GM12878 (cell line): ENCODE data around the gene GPR152. TPM values are rescaled to one million over a fixed set of nuclear protein-coding genes. Genes with fewer than 3 reads are reported as not detected.

ENCODE experiments used
- BHLHE40 ChIP-seq, 2 experiments: fragments of 450-650 bp in 1 of 2; IDR thresholded peaks; 2 replicates each; pipeline ENCODE4 v1.6.1; 2011 to 2017; ENCODE audit warnings: low read depth in 2 of 2, borderline replicate concordance in 1 of 2, improper control_type of control experiment in 1 of 2, low read length in 1 of 2, mild to moderate bottlenecking in 1 of 2
- EP300 ChIP-seq, 2 experiments: fragments of 150-350 bp in 1 of 2; IDR thresholded peaks; 2 replicates each; pipeline ENCODE4 v1.6.1; 2011 to 2012; ENCODE audit warnings: low read depth in 2 of 2, low read length in 2 of 2, borderline replicate concordance in 1 of 2, improper control_type of control experiment in 1 of 2, inconsistent platforms in 1 of 2; ENCODE audit not compliant: control insufficient read depth in 1 of 2
- NFIC ChIP-seq: IDR thresholded peaks from 2 replicates; pipeline ENCODE4 v1.6.1; 2012; ENCODE audit warnings: low read depth, mild to moderate bottlenecking, inconsistent platforms, low read length, moderate library complexity
- NR2C1 ChIP-seq: fragments of 450-650 bp; IDR thresholded peaks from 2 replicates; pipeline ENCODE4 v1.6.1; 2017; ENCODE audit warnings: antibody characterized with exemption, mild to moderate bottlenecking, moderate library complexity
- SMAD5 ChIP-seq: IDR thresholded peaks from 2 replicates; pipeline ENCODE4 v1.6.1; 2016; ENCODE audit warnings: antibody characterized with exemption, low read depth
- SRF ChIP-seq, 2 experiments: IDR thresholded peaks; 2 replicates each; pipeline ENCODE4 v1.6.1; 2011; ENCODE audit warnings: low read depth in 2 of 2, low read length in 2 of 2, mild to moderate bottlenecking in 1 of 2, moderate library complexity in 1 of 2
- polyA plus RNA-seq, 11 experiments: library from polyadenylated mRNA; depleted of rRNA in 4 of 11; unstranded in 6 of 11; stranded (reverse) in 5 of 11; fragments of >200 nt; fragmentation: Nextera tagmentation in 4 of 11; fragmentation: Illumina TruSeq in 1 of 11; extraction: Ambion mirVana in 4 of 11; extraction: Trizol in 1 of 11; gene quantifications; 1 replicate in 1 of 11; 2 replicates in 10 of 11; pipeline versions ENCODE4 v1.2.1 to v1.2.3, GENCODE V29; 2011 to 2016; ENCODE audit warnings: inconsistent platforms in 2 of 11, missing spikeins in 2 of 11, low read depth in 1 of 11
- total RNA-seq, 4 experiments: library from RNA; depleted of rRNA in 3 of 4; stranded (reverse); fragments of >200 nt in 3 of 4; fragmentation: Illumina TruSeq in 1 of 4; extraction: Trizol in 1 of 4; gene quantifications; 2 replicates each; pipeline versions ENCODE4 v1.2.1 to v1.2.3, GENCODE V29; 2013 to 2021
- TF ChIP-seq, protein P1 (sequence below): fragments of 450-650 bp; formaldehyde crosslinking; IDR thresholded peaks from 2 replicates; pipeline ENCODE4 v1.4.0; 2022; ENCODE audit warnings: mild to moderate bottlenecking, moderate library complexity
- TF ChIP-seq, protein P2 (sequence below): IDR thresholded peaks from 2 replicates; pipeline ENCODE4 v1.6.1; 2012; ENCODE audit warnings: low read length, inconsistent platforms
- TF ChIP-seq, protein P3 (sequence below): IDR thresholded peaks from 2 replicates; pipeline ENCODE4 v1.6.1; 2011; ENCODE audit warnings: low read depth, mild to moderate bottlenecking, low read length, moderate library complexity, borderline replicate concordance; ENCODE audit errors: extremely low read depth
- TF ChIP-seq, protein P4 (sequence below): fragments of 450-650 bp; formaldehyde crosslinking; IDR thresholded peaks from 2 replicates; pipeline ENCODE4 v1.5.0; 2022; ENCODE audit warnings: mild to moderate bottlenecking, missing genetic modification characterization
- TF ChIP-seq, protein P5 (sequence below): fragments of 450-650 bp; IDR thresholded peaks from 2 replicates; pipeline ENCODE4 v1.6.1; 2017; ENCODE audit warnings: mild to moderate bottlenecking
- TF ChIP-seq, protein P6 (sequence below): fragments of 450-650 bp; IDR thresholded peaks from 2 replicates; pipeline ENCODE4 v1.6.1; 2016; ENCODE audit warnings: mild to moderate bottlenecking, moderate library complexity, borderline replicate concordance

GPR152 gene
- total and polyA plus RNA-seq, 10 of the 15 experiments (the other 5 are each of a cell fraction or from before 2014, with no cell fraction given) = not detected

DNA sequence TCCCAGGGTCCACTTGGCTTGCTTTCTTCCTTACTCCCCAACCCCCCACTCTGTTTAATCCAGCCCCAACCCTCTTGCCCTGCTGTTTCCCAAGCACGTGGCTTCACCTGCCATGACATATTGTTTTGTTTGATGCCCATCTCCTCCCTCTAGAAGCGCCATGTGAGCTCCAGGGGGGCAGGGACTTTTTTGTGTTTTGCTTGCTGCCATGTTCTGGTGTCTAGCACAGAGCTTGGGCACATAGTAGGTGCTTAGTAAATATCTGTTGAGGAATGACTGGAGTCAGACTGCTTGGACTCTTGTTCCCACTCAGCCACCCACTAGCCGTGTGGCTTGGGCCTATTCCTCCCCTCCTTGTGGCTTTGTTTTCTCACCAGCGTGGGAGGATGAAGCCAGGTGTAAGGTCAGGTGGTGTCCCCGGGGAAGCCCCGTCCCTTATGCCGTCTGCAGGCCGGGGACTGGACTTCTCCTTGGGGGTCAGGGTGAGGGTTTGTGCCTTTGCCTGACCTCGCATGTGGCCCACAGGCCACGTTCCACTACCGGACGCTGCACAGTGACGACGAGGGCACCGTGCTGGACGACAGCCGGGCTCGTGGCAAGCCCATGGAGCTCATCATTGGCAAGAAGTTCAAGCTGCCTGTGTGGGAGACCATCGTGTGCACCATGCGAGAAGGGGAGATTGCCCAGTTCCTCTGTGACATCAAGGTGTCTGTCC, 34.1 kb upstream of the GPR152 start (continued):
- TF ChIP-seq, protein P1, sequence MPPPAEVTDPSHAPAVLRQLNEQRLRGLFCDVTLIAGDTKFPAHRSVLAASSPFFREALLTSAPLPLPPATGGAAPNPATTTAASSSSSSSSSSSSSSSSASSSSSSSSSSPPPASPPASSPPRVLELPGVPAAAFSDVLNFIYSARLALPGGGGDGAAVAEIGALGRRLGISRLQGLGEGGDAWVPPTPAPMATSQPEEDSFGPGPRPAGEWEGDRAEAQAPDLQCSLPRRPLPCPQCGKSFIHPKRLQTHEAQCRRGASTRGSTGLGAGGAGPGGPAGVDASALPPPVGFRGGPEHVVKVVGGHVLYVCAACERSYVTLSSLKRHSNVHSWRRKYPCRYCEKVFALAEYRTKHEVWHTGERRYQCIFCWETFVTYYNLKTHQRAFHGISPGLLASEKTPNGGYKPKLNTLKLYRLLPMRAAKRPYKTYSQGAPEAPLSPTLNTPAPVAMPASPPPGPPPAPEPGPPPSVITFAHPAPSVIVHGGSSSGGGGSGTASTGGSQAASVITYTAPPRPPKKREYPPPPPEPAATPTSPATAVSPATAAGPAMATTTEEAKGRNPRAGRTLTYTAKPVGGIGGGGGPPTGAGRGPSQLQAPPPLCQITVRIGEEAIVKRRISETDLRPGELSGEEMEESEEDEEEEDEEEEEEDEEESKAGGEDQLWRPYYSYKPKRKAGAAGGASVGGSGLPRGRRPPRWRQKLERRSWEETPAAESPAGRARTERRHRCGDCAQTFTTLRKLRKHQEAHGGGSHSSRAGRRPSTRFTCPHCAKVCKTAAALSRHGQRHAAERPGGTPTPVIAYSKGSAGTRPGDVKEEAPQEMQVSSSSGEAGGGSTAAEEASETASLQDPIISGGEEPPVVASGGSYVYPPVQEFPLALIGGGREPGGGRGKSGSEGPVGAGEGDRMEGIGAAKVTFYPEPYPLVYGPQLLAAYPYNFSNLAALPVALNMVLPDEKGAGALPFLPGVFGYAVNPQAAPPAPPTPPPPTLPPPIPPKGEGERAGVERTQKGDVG (CRISPR knock-in tag) = no peak
- TF ChIP-seq SRF (IDR thresholded peaks at IDR 0.05; ENCODE audit: low read depth in 2 of 2, low read length in 2 of 2) (no peak), NFIC (no peak), BHLHE40 (IDR thresholded peaks at IDR 0.05; ENCODE audit: borderline replicate concordance in 1 of 2, low read depth in 2 of 2, low read length in 1 of 2) (peak in 1 of 2 experiments; percentile 74; a peak in 2 of 4 replicates), SMAD5 (no peak), EP300 (IDR thresholded peaks at IDR 0.05; ENCODE audit: borderline replicate concordance in 1 of 2, control insufficient read depth in 1 of 2, low read depth in 2 of 2, low read length in 2 of 2) (peak; percentile 85 to 88), NR2C1 (peak; percentile 66)
- TF ChIP-seq, protein P2, sequence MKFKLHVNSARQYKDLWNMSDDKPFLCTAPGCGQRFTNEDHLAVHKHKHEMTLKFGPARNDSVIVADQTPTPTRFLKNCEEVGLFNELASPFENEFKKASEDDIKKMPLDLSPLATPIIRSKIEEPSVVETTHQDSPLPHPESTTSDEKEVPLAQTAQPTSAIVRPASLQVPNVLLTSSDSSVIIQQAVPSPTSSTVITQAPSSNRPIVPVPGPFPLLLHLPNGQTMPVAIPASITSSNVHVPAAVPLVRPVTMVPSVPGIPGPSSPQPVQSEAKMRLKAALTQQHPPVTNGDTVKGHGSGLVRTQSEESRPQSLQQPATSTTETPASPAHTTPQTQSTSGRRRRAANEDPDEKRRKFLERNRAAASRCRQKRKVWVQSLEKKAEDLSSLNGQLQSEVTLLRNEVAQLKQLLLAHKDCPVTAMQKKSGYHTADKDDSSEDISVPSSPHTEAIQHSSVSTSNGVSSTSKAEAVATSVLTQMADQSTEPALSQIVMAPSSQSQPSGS = no peak
- TF ChIP-seq, protein P3, sequence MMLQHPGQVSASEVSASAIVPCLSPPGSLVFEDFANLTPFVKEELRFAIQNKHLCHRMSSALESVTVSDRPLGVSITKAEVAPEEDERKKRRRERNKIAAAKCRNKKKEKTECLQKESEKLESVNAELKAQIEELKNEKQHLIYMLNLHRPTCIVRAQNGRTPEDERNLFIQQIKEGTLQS = no peak
- TF ChIP-seq, protein P4, sequence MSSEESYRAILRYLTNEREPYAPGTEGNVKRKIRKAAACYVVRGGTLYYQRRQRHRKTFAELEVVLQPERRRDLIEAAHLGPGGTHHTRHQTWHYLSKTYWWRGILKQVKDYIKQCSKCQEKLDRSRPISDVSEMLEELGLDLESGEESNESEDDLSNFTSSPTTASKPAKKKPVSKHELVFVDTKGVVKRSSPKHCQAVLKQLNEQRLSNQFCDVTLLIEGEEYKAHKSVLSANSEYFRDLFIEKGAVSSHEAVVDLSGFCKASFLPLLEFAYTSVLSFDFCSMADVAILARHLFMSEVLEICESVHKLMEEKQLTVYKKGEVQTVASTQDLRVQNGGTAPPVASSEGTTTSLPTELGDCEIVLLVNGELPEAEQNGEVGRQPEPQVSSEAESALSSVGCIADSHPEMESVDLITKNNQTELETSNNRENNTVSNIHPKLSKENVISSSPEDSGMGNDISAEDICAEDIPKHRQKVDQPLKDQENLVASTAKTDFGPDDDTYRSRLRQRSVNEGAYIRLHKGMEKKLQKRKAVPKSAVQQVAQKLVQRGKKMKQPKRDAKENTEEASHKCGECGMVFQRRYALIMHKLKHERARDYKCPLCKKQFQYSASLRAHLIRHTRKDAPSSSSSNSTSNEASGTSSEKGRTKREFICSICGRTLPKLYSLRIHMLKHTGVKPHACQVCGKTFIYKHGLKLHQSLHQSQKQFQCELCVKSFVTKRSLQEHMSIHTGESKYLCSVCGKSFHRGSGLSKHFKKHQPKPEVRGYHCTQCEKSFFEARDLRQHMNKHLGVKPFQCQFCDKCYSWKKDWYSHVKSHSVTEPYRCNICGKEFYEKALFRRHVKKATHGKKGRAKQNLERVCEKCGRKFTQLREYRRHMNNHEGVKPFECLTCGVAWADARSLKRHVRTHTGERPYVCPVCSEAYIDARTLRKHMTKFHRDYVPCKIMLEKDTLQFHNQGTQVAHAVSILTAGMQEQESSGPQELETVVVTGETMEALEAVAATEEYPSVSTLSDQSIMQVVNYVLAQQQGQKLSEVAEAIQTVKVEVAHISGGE (CRISPR knock-in tag) = no peak
- TF ChIP-seq, protein P5, sequence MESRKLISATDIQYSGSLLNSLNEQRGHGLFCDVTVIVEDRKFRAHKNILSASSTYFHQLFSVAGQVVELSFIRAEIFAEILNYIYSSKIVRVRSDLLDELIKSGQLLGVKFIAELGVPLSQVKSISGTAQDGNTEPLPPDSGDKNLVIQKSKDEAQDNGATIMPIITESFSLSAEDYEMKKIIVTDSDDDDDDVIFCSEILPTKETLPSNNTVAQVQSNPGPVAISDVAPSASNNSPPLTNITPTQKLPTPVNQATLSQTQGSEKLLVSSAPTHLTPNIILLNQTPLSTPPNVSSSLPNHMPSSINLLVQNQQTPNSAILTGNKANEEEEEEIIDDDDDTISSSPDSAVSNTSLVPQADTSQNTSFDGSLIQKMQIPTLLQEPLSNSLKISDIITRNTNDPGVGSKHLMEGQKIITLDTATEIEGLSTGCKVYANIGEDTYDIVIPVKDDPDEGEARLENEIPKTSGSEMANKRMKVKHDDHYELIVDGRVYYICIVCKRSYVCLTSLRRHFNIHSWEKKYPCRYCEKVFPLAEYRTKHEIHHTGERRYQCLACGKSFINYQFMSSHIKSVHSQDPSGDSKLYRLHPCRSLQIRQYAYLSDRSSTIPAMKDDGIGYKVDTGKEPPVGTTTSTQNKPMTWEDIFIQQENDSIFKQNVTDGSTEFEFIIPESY = 0 out of 2 replicates have a peak, but pooled peaks have one; percentile 55
- TF ChIP-seq, protein P6, sequence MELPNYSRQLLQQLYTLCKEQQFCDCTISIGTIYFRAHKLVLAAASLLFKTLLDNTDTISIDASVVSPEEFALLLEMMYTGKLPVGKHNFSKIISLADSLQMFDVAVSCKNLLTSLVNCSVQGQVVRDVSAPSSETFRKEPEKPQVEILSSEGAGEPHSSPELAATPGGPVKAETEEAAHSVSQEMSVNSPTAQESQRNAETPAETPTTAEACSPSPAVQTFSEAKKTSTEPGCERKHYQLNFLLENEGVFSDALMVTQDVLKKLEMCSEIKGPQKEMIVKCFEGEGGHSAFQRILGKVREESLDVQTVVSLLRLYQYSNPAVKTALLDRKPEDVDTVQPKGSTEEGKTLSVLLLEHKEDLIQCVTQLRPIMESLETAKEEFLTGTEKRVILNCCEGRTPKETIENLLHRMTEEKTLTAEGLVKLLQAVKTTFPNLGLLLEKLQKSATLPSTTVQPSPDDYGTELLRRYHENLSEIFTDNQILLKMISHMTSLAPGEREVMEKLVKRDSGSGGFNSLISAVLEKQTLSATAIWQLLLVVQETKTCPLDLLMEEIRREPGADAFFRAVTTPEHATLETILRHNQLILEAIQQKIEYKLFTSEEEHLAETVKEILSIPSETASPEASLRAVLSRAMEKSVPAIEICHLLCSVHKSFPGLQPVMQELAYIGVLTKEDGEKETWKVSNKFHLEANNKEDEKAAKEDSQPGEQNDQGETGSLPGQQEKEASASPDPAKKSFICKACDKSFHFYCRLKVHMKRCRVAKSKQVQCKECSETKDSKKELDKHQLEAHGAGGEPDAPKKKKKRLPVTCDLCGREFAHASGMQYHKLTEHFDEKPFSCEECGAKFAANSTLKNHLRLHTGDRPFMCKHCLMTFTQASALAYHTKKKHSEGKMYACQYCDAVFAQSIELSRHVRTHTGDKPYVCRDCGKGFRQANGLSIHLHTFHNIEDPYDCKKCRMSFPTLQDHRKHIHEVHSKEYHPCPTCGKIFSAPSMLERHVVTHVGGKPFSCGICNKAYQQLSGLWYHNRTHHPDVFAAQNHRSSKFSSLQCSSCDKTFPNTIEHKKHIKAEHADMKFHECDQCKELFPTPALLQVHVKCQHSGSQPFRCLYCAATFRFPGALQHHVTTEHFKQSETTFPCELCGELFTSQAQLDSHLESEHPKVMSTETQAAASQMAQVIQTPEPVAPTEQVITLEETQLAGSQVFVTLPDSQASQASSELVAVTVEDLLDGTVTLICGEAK = no peak
